Uterus (tissue), 4 donors: Measurements from ENCODE around the gene ESRRA. TPM values are rescaled to one million over a fixed set of nuclear protein-coding genes. Genes with fewer than 3 reads are reported as not detected.

Source experiments
- DNase-seq, 2 donors: peaks; one replicate each; pipeline ENCODE4 v3.0.0-alpha.2; 2019 to 2020
- H3K27ac ChIP-seq, 2 donors: fragments of 200-600 bp; sonication (generic); 1 replicate in 1 of 2; 2 replicates in 1 of 2; pipeline ENCODE4 v1.5.1; 2016 to 2018
- H3K27me3 ChIP-seq, 2 donors: fragments of 200-600 bp; sonication (generic); one replicate each; pipeline ENCODE4 v1.5.1; 2018 to 2019; ENCODE audit warnings: control low read depth in 1 of 2
- H3K36me3 ChIP-seq, 2 donors: fragments of 200-600 bp; sonication (generic); one replicate each; pipeline ENCODE4 v1.5.1; 2019; ENCODE audit warnings: control low read depth in 1 of 2
- H3K4me1 ChIP-seq, 2 donors: fragments of 200-600 bp; sonication (generic); one replicate each; pipeline ENCODE4 v1.5.1; 2018 to 2019; ENCODE audit warnings: control low read depth in 1 of 2
- H3K4me3 ChIP-seq, 2 donors: fragments of 200-600 bp; sonication (generic); 1 replicate in 1 of 2; 2 replicates in 1 of 2; pipeline ENCODE4 v1.5.1; 2018 to 2019; ENCODE audit warnings: mild to moderate bottlenecking in 1 of 2
- H3K9me3 ChIP-seq, 2 donors: fragments of 200-600 bp; sonication (generic); one replicate each; pipeline ENCODE4 v1.5.1; 2019; ENCODE audit warnings: control low read depth in 1 of 2
- CTCF ChIP-seq, 4 experiments: fragments of 200-600 bp in 2 of 4; fragments of 450-650 bp in 2 of 4; sonication (generic) in 2 of 4; IDR thresholded peaks; one replicate each; pipeline ENCODE4 v1.5.1; 2016 to 2019; ENCODE audit warnings: antibody characterized with exemption in 4 of 4, mild to moderate bottlenecking in 2 of 4, moderate library complexity in 1 of 4
- POLR2A ChIP-seq, 2 donors: fragments of 450-650 bp; IDR thresholded peaks; one replicate each; pipeline ENCODE4 v1.6.1; 2016; ENCODE audit warnings: antibody characterized with exemption in 2 of 2, mild to moderate bottlenecking in 1 of 2, moderate library complexity in 1 of 2
- intact Hi-C: fragments of 100-400 bp; cut with DNase I; formaldehyde crosslinking; loops from one replicate; pipeline ENCODE4 v1.15.1; 2023; ENCODE audit warnings: low total_unique reads
- total RNA-seq, 4 donors: library from RNA; depleted of rRNA in 3 of 4; stranded (reverse); fragments of >200 nt in 3 of 4; gene quantifications; one replicate each; pipeline versions ENCODE4 v1.1.0 to v1.2.4, GENCODE V29; 2014 to 2023
- donor health status: DM: yes; HTN: yes; CAD: no.

ESRRA gene
- total RNA-seq, 4 donors from 2014 or later = 12.1 to 49.2 (median 17.5) TPM

- Histone ChIP-seq H3K9me3 (no peaks in the 10 kb centered on the region), H3K4me3 (no peak overlapping the region), H3K27me3 (no peaks in the 10 kb centered on the region), H3K4me1 (peaks cover 7 to 20% of the 10 kb centered on the region in 2 donors), H3K36me3 (no peaks in the 10 kb centered on the region), H3K27ac (peak overlapping the region; percentile 86 to 90)
- TF ChIP-seq POLR2A (IDR thresholded peaks at IDR 0.05) (no peak), CTCF (IDR thresholded peaks at IDR 0.05) (no peak)
- no peak for DNase-seq
- intact Hi-C loops = no loop called here
Observed at GRCh38 chr11:64357446-64357845, 52.1 kb downstream of the ESRRA start.

DNA sequence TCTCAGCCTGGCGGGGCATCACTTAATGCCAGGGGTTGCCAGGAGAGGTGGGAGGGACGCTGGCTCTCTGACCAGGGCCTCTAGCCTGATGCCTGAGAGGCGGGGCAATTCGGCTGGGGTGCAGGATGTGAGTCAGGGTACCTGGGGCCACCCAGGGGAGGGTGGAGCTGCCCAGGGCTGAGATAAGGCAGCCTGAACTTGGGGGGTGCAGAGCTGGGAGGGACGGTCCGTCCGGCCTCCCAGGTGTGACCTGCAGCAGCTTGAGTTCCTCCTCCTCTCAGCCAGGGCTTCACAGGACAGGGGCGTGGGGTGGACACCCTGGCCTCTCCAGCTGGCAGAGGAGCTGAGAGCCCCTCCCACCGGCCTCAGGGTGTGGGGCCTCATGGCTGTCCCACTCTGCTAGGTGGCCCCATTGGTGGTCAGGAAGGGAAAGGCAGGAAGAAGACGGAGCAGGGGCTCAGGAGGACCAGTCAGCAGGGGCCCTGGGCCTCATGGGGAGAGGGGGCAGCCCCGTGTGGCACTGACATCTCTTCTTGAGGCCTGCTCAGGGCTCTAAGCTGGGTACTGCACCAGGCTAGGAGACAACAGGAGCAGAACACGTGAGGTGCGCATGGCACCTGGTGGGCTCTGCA is 52.7 kb downstream of the ESRRA start:
- H3K27ac ChIP-seq = peak overlapping the region; percentile 86 to 90
- no peaks in the 10 kb centered on the region for H3K27me3 ChIP-seq
- peaks cover 7 to 20% of the 10 kb centered on the region in 2 donors for H3K4me1 ChIP-seq
- H3K4me3 ChIP-seq = peak overlapping the region; percentile 51 to 82
- TF ChIP-seq POLR2A (IDR thresholded peaks at IDR 0.05) = no peak
- no peaks in the 10 kb centered on the region for H3K36me3 ChIP-seq
- H3K9me3 ChIP-seq = no peaks in the 10 kb centered on the region
- intact Hi-C loops = no loop called here
- no peak for DNase-seq

DNA sequence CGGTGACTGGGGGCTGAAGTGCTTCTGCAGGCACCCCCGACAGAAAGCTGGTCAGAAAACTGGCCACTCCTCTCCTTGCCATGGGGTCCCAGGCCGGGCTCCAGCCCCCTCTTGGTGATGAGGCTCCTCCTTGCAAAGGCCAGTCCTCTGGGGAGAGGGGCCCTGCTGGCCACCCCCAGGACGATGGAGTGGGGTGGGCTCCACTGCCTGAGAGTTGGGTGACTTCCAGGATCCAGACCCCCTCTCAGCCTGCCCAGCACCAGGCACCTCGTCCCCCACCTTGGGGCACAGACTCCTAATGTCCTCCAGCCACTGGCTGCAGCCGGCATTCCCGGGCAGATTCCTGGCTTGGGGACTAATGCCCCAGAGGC is 53.2 kb downstream of the ESRRA start:
- intact Hi-C loops = no loop called here

DNA sequence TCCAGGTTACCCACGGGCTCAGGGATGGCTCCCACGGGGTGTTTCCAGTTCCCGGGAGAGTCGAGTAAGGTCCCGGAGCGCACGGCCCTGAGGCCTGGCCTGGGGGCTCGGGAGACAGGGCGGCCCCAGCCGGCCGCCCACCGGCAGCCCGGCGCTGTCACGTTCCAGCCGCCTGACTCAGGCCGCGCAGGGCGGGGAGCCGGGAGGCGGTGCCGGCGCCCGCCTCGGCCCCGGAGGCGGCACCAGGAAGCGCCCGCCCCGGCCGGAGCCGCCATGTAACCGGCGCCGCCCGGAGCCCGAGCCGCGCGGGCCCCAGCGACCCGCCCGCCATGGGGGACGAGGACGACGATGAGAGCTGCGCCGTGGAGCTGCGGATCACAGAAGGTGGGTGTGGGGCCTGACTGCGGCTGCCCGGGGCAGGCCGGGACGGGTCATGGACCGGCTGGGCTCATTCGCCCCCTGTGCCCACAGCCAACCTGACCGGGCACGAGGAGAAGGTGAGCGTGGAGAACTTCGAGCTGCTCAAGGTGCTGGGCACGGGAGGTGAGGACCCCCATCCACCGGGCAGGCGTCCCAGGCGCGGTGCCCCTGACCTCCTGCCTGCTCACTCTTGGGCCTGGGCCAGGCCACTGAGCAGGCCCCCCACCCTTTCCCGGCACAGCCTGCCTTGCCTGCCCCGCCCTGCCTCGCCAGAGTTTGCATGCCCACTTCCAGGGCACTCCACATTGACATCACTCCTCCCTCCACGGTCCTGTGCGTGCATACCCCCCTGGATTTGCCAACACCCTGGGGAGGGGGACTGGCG is 53.8 kb downstream of the ESRRA start, which contains the start of gene RPS6KA4:
TSS of gene RPS6KA4 (plus strand) at position 256 of the 805 bp plus-strand sequence. CDS start at position 330, 74 bp downstream.
- peak within 1 kb of the TSS; percentile 86 to 90 for H3K27ac ChIP-seq
- TF ChIP-seq POLR2A (IDR thresholded peaks at IDR 0.05) = peak; percentile 56 to 71
- peak in 1 of 4 experiments; percentile 29 for TF ChIP-seq CTCF (IDR thresholded peaks at IDR 0.05)
- H3K36me3 ChIP-seq = no peaks in the 10 kb centered on the region
- peak within 1 kb of the TSS; percentile 51 to 82 for H3K4me3 ChIP-seq
- H3K9me3 ChIP-seq = no peaks in the 10 kb centered on the region
- intact Hi-C loops = no loop called here
- peak; percentile 47 to 75 for DNase-seq
- H3K27me3 ChIP-seq = no peaks in the 10 kb centered on the region
- peaks cover 7 to 20% of the 10 kb centered on the region in 2 donors for H3K4me1 ChIP-seq

More for the DNA sequence above, 53.2 kb downstream of the ESRRA start:
- peak overlapping the region; percentile 51 to 82 for H3K4me3 ChIP-seq
- H3K4me1 ChIP-seq = peaks cover 7 to 20% of the 10 kb centered on the region in 2 donors
- DNase-seq = no peak
- TF ChIP-seq CTCF (IDR thresholded peaks at IDR 0.05) (no peak), POLR2A (IDR thresholded peaks at IDR 0.05) (no peak)
- H3K9me3 ChIP-seq = no peaks in the 10 kb centered on the region
- H3K27ac ChIP-seq = peak overlapping the region; percentile 86 to 90
- no peaks in the 10 kb centered on the region for H3K36me3 ChIP-seq
- H3K27me3 ChIP-seq = no peaks in the 10 kb centered on the region

GRCh38 chr11:64359712-64360445 is 54.6 kb downstream of the ESRRA start:
- H3K4me3 ChIP-seq = peak overlapping the region; percentile 51 to 82
- TF ChIP-seq POLR2A (IDR thresholded peaks at IDR 0.05) (no peak), CTCF (IDR thresholded peaks at IDR 0.05) (peak in 2 of 4 experiments; percentile 14 to 27)
- DNase-seq = no peak
- no peaks in the 10 kb centered on the region for H3K36me3 ChIP-seq
- H3K4me1 ChIP-seq = peaks cover 7 to 20% of the 10 kb centered on the region in 2 donors
- H3K9me3 ChIP-seq = no peaks in the 10 kb centered on the region
- H3K27ac ChIP-seq = peak overlapping the region in 1 of 2 donors; percentile 86
- H3K27me3 ChIP-seq = no peaks in the 10 kb centered on the region
- intact Hi-C loops = no loop called here
